HepG2 (cell line): ENCODE results near the gene FBXL2. TPM values are rescaled to one million over a fixed set of nuclear protein-coding genes. Genes with fewer than 3 reads are reported as not detected.
A peak's percentile ranks its signal among the peaks of the same experiment; 100 is the strongest.

ENCODE experiments used
- FOXO1 ChIP-seq: sonication (generic); formaldehyde crosslinking; IDR thresholded peaks from 2 replicates; pipeline ENCODE4 v1.4.0; 2020; ENCODE audit warnings: missing genetic modification reagents
- GATAD2A ChIP-seq: IDR thresholded peaks from 2 replicates; pipeline ENCODE4 v1.6.1; 2016
- KDM6A ChIP-seq: IDR thresholded peaks from 2 replicates; pipeline ENCODE4 v1.6.1; 2016; ENCODE audit warnings: low read depth
- NFRKB ChIP-seq: fragments of 450-650 bp; IDR thresholded peaks from 2 replicates; pipeline ENCODE4 v1.6.1; 2017
- PREB ChIP-seq: sonication (generic); formaldehyde crosslinking; IDR thresholded peaks from 2 replicates; pipeline ENCODE4 v1.4.0; 2020; ENCODE audit warnings: missing genetic modification reagents
- SIX1 ChIP-seq: sonication (generic); formaldehyde crosslinking; IDR thresholded peaks from 2 replicates; pipeline ENCODE4 v1.4.0; 2020; ENCODE audit warnings: missing genetic modification reagents, borderline replicate concordance
- SMC3 ChIP-seq: IDR thresholded peaks from 2 replicates; pipeline ENCODE4 v1.6.1; 2011; ENCODE audit warnings: low read length, improper control_type of control experiment
- STAG1 ChIP-seq: sonication (generic); formaldehyde crosslinking; IDR thresholded peaks from 2 replicates; pipeline ENCODE4 v1.4.0; 2020; ENCODE audit warnings: missing genetic modification reagents
- TEF ChIP-seq: sonication (generic); formaldehyde crosslinking; IDR thresholded peaks from 2 replicates; pipeline ENCODE4 v1.5.0; 2020; ENCODE audit warnings: missing genetic modification reagents
- ZNF280B ChIP-seq: sonication (generic); formaldehyde crosslinking; IDR thresholded peaks from 2 replicates; pipeline ENCODE4 v1.5.0; 2020; ENCODE audit warnings: missing genetic modification reagents, mild to moderate bottlenecking, borderline replicate concordance
- polyA plus RNA-seq, 8 experiments: library from polyadenylated mRNA; depleted of rRNA in 3 of 8; stranded (reverse) in 7 of 8; unstranded in 1 of 8; fragments of >200 nt; fragmentation: Illumina TruSeq in 4 of 8; extraction: Trizol in 4 of 8; gene quantifications; 2 replicates each; pipeline versions ENCODE4 v1.2.1 to v1.2.3, GENCODE V29; 2011 to 2016; ENCODE audit warnings: low read depth in 4 of 8, missing spikeins in 1 of 8, mixed read lengths in 1 of 8; ENCODE audit not compliant: insufficient read depth in 1 of 8
- total RNA-seq, 5 experiments: library from RNA; depleted of rRNA; stranded (reverse); fragments of >200 nt; fragmentation: Illumina TruSeq; extraction: Trizol; gene quantifications; 2 replicates each; pipeline ENCODE4 v1.2.3, GENCODE V29; 2016; ENCODE audit warnings: low read depth in 1 of 5

FBXL2 gene
- total and polyA plus RNA-seq, 2 of the 13 experiments (the other 11 are each of a cell fraction or from before 2014, with no cell fraction given) = 1.8 to 5.0 TPM

- TF ChIP-seq KDM6A (CRISPR knock-in tag) (no peak), TEF (no peak), STAG1 (CRISPR knock-in tag) (peak; percentile 80), FOXO1 (CRISPR knock-in tag) (no peak), PREB (CRISPR knock-in tag) (no peak), SIX1 (CRISPR knock-in tag) (no peak), ZNF280B (CRISPR knock-in tag) (no peak), NFRKB (no peak), GATAD2A (0 out of 2 replicates have a peak, but pooled peaks have one; percentile 24), SMC3 (peak; percentile 85)
Measured at GRCh38 chr3:33372218-33373081, 95.2 kb downstream of the FBXL2 start (continued).
